ENCODE data around the gene FARSA.
"Not testable (repeated sequence)": the region's sequence is repeated elsewhere in the genome, so short reads cannot be mapped to it uniquely, and the experiment has no call there.

Gene FARSA

GRCh38 chr19:12933287-12934072, at the start of gene FARSA:
Gene FARSA, minus strand, starts transcription at chr19:12933711. Its CDS starts 15 bp downstream, at chr19:12933696.
- peak within 1 kb of the TSS; percentile 85 for H2AFZ ChIP-seq (ENCODE audit: low read depth)

GRCh38 chr19:12983091-12983490, 49.6 kb upstream of the FARSA start:
- Histone ChIP-seq H3K27ac (no peak overlapping the region), H3K4me3 (IDR thresholded peaks at IDR 0.05; ENCODE audit: insufficient read depth, low read depth, low read length) (no peak overlapping the region), H3K4me1 (ENCODE audit: low read depth, poor library complexity, severe bottlenecking) (peaks cover 30% of the 10 kb centered on the region), H3K36me3 (ENCODE audit: insufficient read depth) (no peaks in the 10 kb centered on the region), H3K79me2 (ENCODE audit: insufficient read depth, low read depth) (no peaks in the 10 kb centered on the region), H4K20me1 (ENCODE audit: insufficient read depth) (no peaks in the 10 kb centered on the region), H3K4me2 (peak overlapping the region; percentile 25; the same call in 1 of the 2 replicates), H3K9ac (no peak overlapping the region), H2AFZ (ENCODE audit: low read depth) (peak overlapping the region; percentile 38; the same call in 1 of the 2 replicates), H3K27me3 (ENCODE audit: insufficient read depth, low read depth) (peaks cover 44% of the 10 kb centered on the region)
- TF ChIP-seq CTCF (conservative IDR thresholded peaks at IDR 0.05; ENCODE audit: low read depth, low read length), result no peak

More at GRCh38 chr19:12933287-12934072, at the start of gene FARSA:
- Histone ChIP-seq H4K20me1 (ENCODE audit: insufficient read depth) (no peaks in the 10 kb centered on the region), H3K9ac (peak within 1 kb of the TSS; percentile 75), H3K27me3 (ENCODE audit: insufficient read depth, low read depth) (no peaks in the 10 kb centered on the region), H3K4me3 (IDR thresholded peaks at IDR 0.05; ENCODE audit: insufficient read depth, low read depth, low read length) (no peak within 1 kb of the TSS), H3K79me2 (ENCODE audit: insufficient read depth, low read depth) (peaks cover 27% of the 10 kb centered on the region), H3K27ac (peak within 1 kb of the TSS; percentile 34; the same call in 1 of the 2 replicates), H3K4me2 (peak within 1 kb of the TSS; percentile 89), H3K4me1 (ENCODE audit: low read depth, poor library complexity, severe bottlenecking) (peaks cover 32% of the 10 kb centered on the region), H3K36me3 (ENCODE audit: insufficient read depth) (peaks cover 9% of the 10 kb centered on the region; the same call in 1 of the 2 replicates)
- TF ChIP-seq CTCF (conservative IDR thresholded peaks at IDR 0.05; ENCODE audit: low read depth, low read length), result no peak

- TF ChIP-seq CTCF (conservative IDR thresholded peaks at IDR 0.05; ENCODE audit: low read depth, low read length), result no peak
- peaks cover 25% of the 10 kb centered on the region for H3K4me1 ChIP-seq (ENCODE audit: low read depth, poor library complexity, severe bottlenecking)
Observed at GRCh38 chr19:12982648-12983047, 49.1 kb upstream of the FARSA start.

GRCh38 chr19:12979974-12980373, 46.5 kb upstream of the FARSA start:
- H3K9ac ChIP-seq, result no peak overlapping the region
- no peak overlapping the region for H3K4me3 ChIP-seq (IDR thresholded peaks at IDR 0.05; ENCODE audit: insufficient read depth, low read depth, low read length)
- no peaks in the 10 kb centered on the region for H3K79me2 ChIP-seq (ENCODE audit: insufficient read depth, low read depth)
- H3K4me1 ChIP-seq (ENCODE audit: low read depth, poor library complexity, severe bottlenecking), result peaks cover 15% of the 10 kb centered on the region
- H3K4me2 ChIP-seq, result no peak overlapping the region
- no peaks in the 10 kb centered on the region for H4K20me1 ChIP-seq (ENCODE audit: insufficient read depth)
- TF ChIP-seq CTCF (conservative IDR thresholded peaks at IDR 0.05; ENCODE audit: low read depth, low read length), result no peak
- H3K36me3 ChIP-seq (ENCODE audit: insufficient read depth), result no peaks in the 10 kb centered on the region
- no peak overlapping the region for H2AFZ ChIP-seq (ENCODE audit: low read depth)
- H3K27me3 ChIP-seq (ENCODE audit: insufficient read depth, low read depth), result peaks cover 40% of the 10 kb centered on the region
- no peak overlapping the region for H3K27ac ChIP-seq

More at GRCh38 chr19:12982648-12983047, 49.1 kb upstream of the FARSA start:
- H3K4me2 ChIP-seq, result peak overlapping the region; percentile 25; the same call in 1 of the 2 replicates
- H3K79me2 ChIP-seq (ENCODE audit: insufficient read depth, low read depth), result no peaks in the 10 kb centered on the region
- no peak overlapping the region for H3K4me3 ChIP-seq (IDR thresholded peaks at IDR 0.05; ENCODE audit: insufficient read depth, low read depth, low read length)
- no peaks in the 10 kb centered on the region for H3K36me3 ChIP-seq (ENCODE audit: insufficient read depth)
- H3K9ac ChIP-seq, result no peak overlapping the region
- H2AFZ ChIP-seq (ENCODE audit: low read depth), result no peak overlapping the region
- H3K27me3 ChIP-seq (ENCODE audit: insufficient read depth, low read depth), result peaks cover 44% of the 10 kb centered on the region
- no peaks in the 10 kb centered on the region for H4K20me1 ChIP-seq (ENCODE audit: insufficient read depth)
- no peak overlapping the region for H3K27ac ChIP-seq

- H3K9ac ChIP-seq; H3K27ac ChIP-seq; H3K36me3 ChIP-seq (ENCODE audit: insufficient read depth); H2AFZ ChIP-seq (ENCODE audit: low read depth); H4K20me1 ChIP-seq (ENCODE audit: insufficient read depth); H3K4me2 ChIP-seq; H3K4me3 ChIP-seq (IDR thresholded peaks at IDR 0.05; ENCODE audit: insufficient read depth, low read depth, low read length); H3K79me2 ChIP-seq (ENCODE audit: insufficient read depth, low read depth): not testable (repeated sequence)
- H3K4me1 ChIP-seq (ENCODE audit: low read depth, poor library complexity, severe bottlenecking), result peaks cover 14% of the 10 kb centered on the region
- H3K27me3 ChIP-seq (ENCODE audit: insufficient read depth, low read depth), result peaks cover 20% of the 10 kb centered on the region
Observed at GRCh38 chr19:12976109-12976508, 42.6 kb upstream of the FARSA start.
